Heart left ventricle (tissue), 16 donors: ENCODE measurements around the gene CRYBB1. TPM values are rescaled to one million over a fixed set of nuclear protein-coding genes. Genes with fewer than 3 reads are reported as not detected.

Experiments
- ATAC-seq, 4 donors: fragments of 200-7000 bp; cut with Tn5 transposase; one replicate each; pipeline ENCODE4 v1.9.1; 2020 to 2022; ENCODE audit warnings: moderate library complexity in 4 of 4, mild to moderate bottlenecking in 3 of 4, moderate number of reproducible peaks in 1 of 4
- DNase-seq, 5 donors: peaks; one replicate each; pipeline ENCODE4 v3.0.0-alpha.2; 2020
- H3K27ac ChIP-seq, 12 donors: fragments of 200-600 bp; sonication (generic) in 4 of 12; one replicate each; pipeline versions ENCODE4 v1.5.0 to v1.8.0; 2016 to 2022; ENCODE audit warnings: mild to moderate bottlenecking in 2 of 12
- H3K27me3 ChIP-seq, 9 donors: fragments of 200-600 bp; sonication (generic) in 2 of 9; one replicate each; pipeline versions ENCODE4 v1.5.1 to v1.8.0; 2016 to 2022; ENCODE audit warnings: mild to moderate bottlenecking in 3 of 9
- H3K36me3 ChIP-seq, 9 donors: fragments of 200-600 bp; sonication (generic) in 2 of 9; one replicate each; pipeline versions ENCODE4 v1.5.0 to v1.8.0; 2018 to 2022; ENCODE audit warnings: mild to moderate bottlenecking in 2 of 9
- H3K4me1 ChIP-seq, 12 donors: fragments of 200-600 bp; sonication (generic) in 4 of 12; one replicate each; pipeline versions ENCODE4 v1.5.0 to v1.8.0; 2016 to 2022; ENCODE audit warnings: mild to moderate bottlenecking in 3 of 12
- H3K4me3 ChIP-seq, 12 donors: fragments of 200-600 bp; sonication (generic) in 4 of 12; one replicate each; pipeline versions ENCODE4 v1.5.0 to v1.8.0; 2017 to 2022; ENCODE audit warnings: mild to moderate bottlenecking in 9 of 12, moderate library complexity in 4 of 12
- H3K9me3 ChIP-seq, 12 donors: fragments of 200-600 bp; sonication (generic) in 4 of 12; one replicate each; pipeline versions ENCODE4 v1.5.0 to v1.8.0; 2016 to 2022; ENCODE audit warnings: mild to moderate bottlenecking in 1 of 12
- POLR2A ChIP-seq, 2 donors: fragments of 450-650 bp; IDR thresholded peaks; one replicate each; pipeline ENCODE4 v1.6.1; 2017; ENCODE audit warnings: antibody characterized with exemption in 2 of 2, mild to moderate bottlenecking in 2 of 2, moderate library complexity in 2 of 2
- WGBS, 4 donors: extraction: QIAGEN DNeasy Blood & Tissue Kit in 2 of 4; methylation state at CpG; one replicate each; pipeline versions ENCODE4 v1.1.5 to v1.1.7; 2013 to 2018; 5-methylcytosine and 5-hydroxymethylcytosine counted together
- intact Hi-C, 10 donors: fragments of 100-400 bp; cut with DNase I; formaldehyde crosslinking; loops; one replicate each; pipeline versions ENCODE4 v1.11.1 to v1.14.2; 2022
- polyA plus RNA-seq, 2 donors: library from polyadenylated mRNA; stranded (reverse); fragments of 200-250 nt; gene quantifications; one replicate each; pipeline ENCODE4 v1.2.3, GENCODE V29; 2013
- total RNA-seq, 9 donors: library from RNA; depleted of rRNA in 2 of 9; stranded (reverse); fragments of >200 nt in 2 of 9; fragmentation: NEBNext Ultra II Directional in 3 of 9; extraction: Animal tissue kit (Norgen Biotek cat#: 25700) in 3 of 9; gene quantifications; one replicate each; pipeline versions ENCODE4 v1.1.0 to v1.2.4, GENCODE V29; 2016 to 2023
- TF ChIP-seq, protein P1 (sequence below), 12 donors: fragments of 200-600 bp; sonication (generic) in 4 of 12; IDR thresholded peaks; one replicate each; pipeline versions ENCODE4 v1.5.0 to v1.8.0; 2018 to 2022; ENCODE audit warnings: antibody characterized with exemption in 12 of 12, mild to moderate bottlenecking in 5 of 12
- donor health status: ischemic (EF 13 %, LVEDD 7.1; RV severe dilation, severe dysfunction).
- donor health status: healthy with polysubstance abuse.
- donor health status: DM: no; HTN: yes; CAD: no.
- donor health status: DM: no; HTN: no; CAD: no.
- donor health status: ischemic (EF 25% LVEDD 6.9; RV normal size, moderate dysfunction).
- donor health status: ischemic (EF 25% LVEDD 5.7; RV mildly dilated, moderate dysfunction).
- donor health status: healthy.
- donor health status: DM: yes; HTN: yes; CAD: no.
- donor health status: ischemic (EF 35%, LVEDD 5.7; RV mildly dilated, moderate dysfunction).
- donor health status: nonischemic (EF 11% LVEDD 7.7; RV severe dilation, severe dysfunction).
- donor health status: DM: yes; HTN: yes; CAD: no.
- donor health status: PGD.
- donor health status: ischemic (EF 29% LVEDD 5.4; RV normal size, mild dysfunction).
- donor health status: nonischemic (EF 23%, LVEDD 6.1; RV moderate dilation, normal function).

Gene CRYBB1
- total and polyA plus RNA-seq, 11 donors, result 0.19 to 3.2 (median 0.42) TPM; not detected in 3

DNA sequence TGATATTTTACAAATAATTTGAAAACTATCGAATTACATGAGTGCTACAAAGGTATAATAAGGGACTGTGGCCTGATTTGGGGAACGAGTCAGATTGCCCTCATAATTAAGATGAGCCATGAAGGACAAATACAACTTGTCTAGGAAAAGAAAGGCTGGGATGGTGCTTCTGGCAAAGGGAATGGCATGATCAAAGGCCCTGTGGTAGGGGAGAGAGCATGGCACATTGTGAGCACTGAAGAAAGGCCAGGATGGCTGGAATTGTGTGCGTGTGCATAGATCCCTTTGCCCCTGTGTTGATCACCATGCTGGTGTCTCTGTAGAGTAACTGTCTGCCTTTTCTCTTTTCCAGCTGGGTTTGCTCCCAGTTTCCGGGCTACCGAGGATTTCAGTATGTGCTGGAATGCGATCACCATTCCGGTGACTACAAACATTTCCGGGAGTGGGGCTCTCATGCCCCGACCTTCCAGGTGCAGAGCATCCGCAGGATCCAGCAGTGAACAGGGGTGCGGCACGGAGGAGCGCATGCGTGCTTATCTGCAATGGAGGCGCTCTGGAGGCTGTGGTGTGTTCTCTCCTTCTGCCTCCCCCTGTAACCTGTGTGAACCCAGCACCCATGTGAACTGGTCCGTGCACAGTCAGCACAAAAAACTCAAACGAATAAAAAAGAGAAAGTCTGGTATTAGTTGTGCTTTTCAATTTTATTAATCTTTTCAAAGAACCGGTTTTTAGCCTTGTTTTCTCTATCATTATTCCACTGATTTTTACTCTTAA is 12.3 kb upstream of the CRYBB1 start:
- WGBS, 4 donors, result 87 to 94% (median 91%) methylated on average over 17 to 18 of the region's 18 CpGs
- peaks cover 0 to 7% (median 0%) of the 10 kb centered on the region in 12 donors for H3K4me1 ChIP-seq
- intact Hi-C loops, result loop anchor here in 2 of 10 donors (5.0 kb wide), 2 partner anchors 38 to 43 kb away; partner anchors contain the start of gene TPST2 (in 1 of the 2)
- no peak for ATAC-seq
- no peak for DNase-seq
- no peaks in the 10 kb centered on the region for H3K9me3 ChIP-seq
- no peaks in the 10 kb centered on the region for H3K27me3 ChIP-seq
- H3K4me3 ChIP-seq, result no peak overlapping the region
- no peaks in the 10 kb centered on the region for H3K36me3 ChIP-seq
- TF ChIP-seq, protein P1, sequence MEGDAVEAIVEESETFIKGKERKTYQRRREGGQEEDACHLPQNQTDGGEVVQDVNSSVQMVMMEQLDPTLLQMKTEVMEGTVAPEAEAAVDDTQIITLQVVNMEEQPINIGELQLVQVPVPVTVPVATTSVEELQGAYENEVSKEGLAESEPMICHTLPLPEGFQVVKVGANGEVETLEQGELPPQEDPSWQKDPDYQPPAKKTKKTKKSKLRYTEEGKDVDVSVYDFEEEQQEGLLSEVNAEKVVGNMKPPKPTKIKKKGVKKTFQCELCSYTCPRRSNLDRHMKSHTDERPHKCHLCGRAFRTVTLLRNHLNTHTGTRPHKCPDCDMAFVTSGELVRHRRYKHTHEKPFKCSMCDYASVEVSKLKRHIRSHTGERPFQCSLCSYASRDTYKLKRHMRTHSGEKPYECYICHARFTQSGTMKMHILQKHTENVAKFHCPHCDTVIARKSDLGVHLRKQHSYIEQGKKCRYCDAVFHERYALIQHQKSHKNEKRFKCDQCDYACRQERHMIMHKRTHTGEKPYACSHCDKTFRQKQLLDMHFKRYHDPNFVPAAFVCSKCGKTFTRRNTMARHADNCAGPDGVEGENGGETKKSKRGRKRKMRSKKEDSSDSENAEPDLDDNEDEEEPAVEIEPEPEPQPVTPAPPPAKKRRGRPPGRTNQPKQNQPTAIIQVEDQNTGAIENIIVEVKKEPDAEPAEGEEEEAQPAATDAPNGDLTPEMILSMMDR (IDR thresholded peaks at IDR 0.05), result no peak
- TF ChIP-seq POLR2A (IDR thresholded peaks at IDR 0.05), result no peak
- H3K27ac ChIP-seq, result no peak overlapping the region

GRCh38 chr22:26624803-26625202 is 7.0 kb upstream of the CRYBB1 start:
- ATAC-seq (no peak), DNase-seq (no peak)
- TF ChIP-seq POLR2A (IDR thresholded peaks at IDR 0.05), result no peak
- TF ChIP-seq, protein P1 (IDR thresholded peaks at IDR 0.05), result no peak
- Histone ChIP-seq H3K27ac (no peak overlapping the region), H3K9me3 (no peaks in the 10 kb centered on the region), H3K27me3 (no peaks in the 10 kb centered on the region), H3K4me3 (no peak overlapping the region), H3K36me3 (no peaks in the 10 kb centered on the region), H3K4me1 (peaks cover 0 to 10% (median 0%) of the 10 kb centered on the region in 12 donors)
- 84 to 89% (median 87%) methylated on average over 9 to 12 of the region's 12 CpGs for WGBS, 4 donors
- intact Hi-C loops, result loop anchor here in 1 of 10 donors (5.0 kb wide), 1 partner anchor 33 kb away; the partner anchor contains the start of gene TPST2

GRCh38 chr22:26623984-26624383 is 6.2 kb upstream of the CRYBB1 start:
- ATAC-seq (no peak), DNase-seq (no peak)
- no peaks in the 10 kb centered on the region for H3K36me3 ChIP-seq
- TF ChIP-seq, protein P1 (IDR thresholded peaks at IDR 0.05), result no peak
- WGBS, 4 donors, result 91 to 100% (median 95%) methylated on average over 1 of the region's 1 CpG
- H3K4me3 ChIP-seq, result no peak overlapping the region
- no peaks in the 10 kb centered on the region for H3K27me3 ChIP-seq
- peaks cover 0 to 18% (median 3%) of the 10 kb centered on the region in 12 donors for H3K4me1 ChIP-seq
- intact Hi-C loops, result no loop called here
- no peaks in the 10 kb centered on the region for H3K9me3 ChIP-seq
- no peak overlapping the region for H3K27ac ChIP-seq

DNA sequence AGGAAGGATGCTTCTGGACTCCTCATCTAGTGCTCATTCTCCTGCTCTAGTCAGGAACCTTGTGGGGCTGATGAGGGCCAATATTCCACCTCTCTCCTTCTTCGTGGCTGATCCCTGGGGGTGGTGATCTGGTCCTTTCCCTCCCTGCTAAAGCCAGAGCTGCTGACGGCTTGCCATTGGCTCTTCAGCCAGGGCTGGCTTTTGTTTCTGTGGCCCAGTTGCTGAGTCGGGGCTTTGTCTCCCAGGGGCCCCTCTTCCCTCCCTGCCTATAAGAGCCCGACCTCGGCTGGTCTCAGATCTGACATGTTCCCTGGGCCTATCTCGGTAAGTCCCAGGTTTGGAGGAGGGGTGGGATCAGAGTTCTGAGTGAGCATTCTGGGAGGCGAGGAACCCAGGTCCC is 3.8 kb upstream of the CRYBB1 start, which contains the start of gene CRYBA4:
CRYBA4 (plus strand) TSS at position 301 of the 400 bp plus-strand sequence. CDS start 634 bp downstream, outside the sequence.
- 69 to 79% (median 74%) methylated on average over 7 of the region's 7 CpGs for WGBS, 4 donors
- H3K4me1 ChIP-seq, result peaks cover 0 to 41% (median 4%) of the 10 kb centered on the region in 12 donors
- intact Hi-C loops, result no loop called here
- no peaks in the 10 kb centered on the region for H3K36me3 ChIP-seq
- no peak for TF ChIP-seq POLR2A (IDR thresholded peaks at IDR 0.05)
- TF ChIP-seq, protein P1 (IDR thresholded peaks at IDR 0.05), result no peak
- no peak for ATAC-seq
- no peaks in the 10 kb centered on the region for H3K9me3 ChIP-seq
- H3K4me3 ChIP-seq, result no peak within 1 kb of the TSS
- DNase-seq, result no peak
- H3K27me3 ChIP-seq, result no peaks in the 10 kb centered on the region
- no peak within 1 kb of the TSS for H3K27ac ChIP-seq
